SK-N-DZ (cell line): ENCODE results near the gene CDK5R2.

Source experiments
- DNase-seq: peaks from one replicate; pipeline ENCODE4 v3.0.0-alpha.2; 2015; ENCODE audit warnings: low spot score

Gene CDK5R2

GRCh38 chr2:218986148-218986761 is 26.8 kb downstream of the CDK5R2 start:
- no peak for DNase-seq

GRCh38 chr2:218988164-218988563 is 28.7 kb downstream of the CDK5R2 start:
- no peak for DNase-seq

- DNase-seq = no peak
Observed at GRCh38 chr2:218988650-218989049, 29.2 kb downstream of the CDK5R2 start.

GRCh38 chr2:218990052-218990451 is 30.6 kb downstream of the CDK5R2 start:
- no peak for DNase-seq

- no peak for DNase-seq
Observed at GRCh38 chr2:218990612-218991011, 31.1 kb downstream of the CDK5R2 start.

GRCh38 chr2:218991674-218992168 is 32.3 kb downstream of the CDK5R2 start:
- DNase-seq = peak; percentile 49

GRCh38 chr2:218992196-218992595 is 32.7 kb downstream of the CDK5R2 start:
- no peak for DNase-seq

- DNase-seq = no peak
Observed at GRCh38 chr2:218992703-218993344, 33.4 kb downstream of the CDK5R2 start.

GRCh38 chr2:218993345-218994315 is 34.2 kb downstream of the CDK5R2 start, which contains the start of gene CRYBA2:
Gene CRYBA2 (minus strand): TSS chr2:218993422. CDS start chr2:218993176, 246 bp downstream.
- DNase-seq = no peak

GRCh38 chr2:218995561-218995960 is 36.1 kb downstream of the CDK5R2 start:
- no peak for DNase-seq

GRCh38 chr2:218995972-218996711 is 36.7 kb downstream of the CDK5R2 start:
- DNase-seq = peak; percentile 86

GRCh38 chr2:218996937-218997336 is 37.5 kb downstream of the CDK5R2 start:
- peak; percentile 75 for DNase-seq

GRCh38 chr2:218997731-218998130 is 38.3 kb downstream of the CDK5R2 start:
- DNase-seq = peak; percentile 37

GRCh38 chr2:218998414-218999002 is 39.0 kb downstream of the CDK5R2 start:
- DNase-seq = peak; percentile 49

GRCh38 chr2:218999021-218999880 is 39.8 kb downstream of the CDK5R2 start:
- peak; percentile 74 for DNase-seq

- DNase-seq = peak; percentile 98
Observed at GRCh38 chr2:218999881-219000568, 40.6 kb downstream of the CDK5R2 start.

- peak; percentile 73 for DNase-seq
Observed at GRCh38 chr2:219000569-219000960, 41.1 kb downstream of the CDK5R2 start.

GRCh38 chr2:219001100-219001576 is 41.7 kb downstream of the CDK5R2 start:
- no peak for DNase-seq
